Measurements from ENCODE around the gene TRMO. TPM values are rescaled to one million over a fixed set of nuclear protein-coding genes. Genes with fewer than 3 reads are reported as not detected.

TRMO gene
- total RNA-seq, 1 experiment from 2014 or later = 21.8 TPM

DNA sequence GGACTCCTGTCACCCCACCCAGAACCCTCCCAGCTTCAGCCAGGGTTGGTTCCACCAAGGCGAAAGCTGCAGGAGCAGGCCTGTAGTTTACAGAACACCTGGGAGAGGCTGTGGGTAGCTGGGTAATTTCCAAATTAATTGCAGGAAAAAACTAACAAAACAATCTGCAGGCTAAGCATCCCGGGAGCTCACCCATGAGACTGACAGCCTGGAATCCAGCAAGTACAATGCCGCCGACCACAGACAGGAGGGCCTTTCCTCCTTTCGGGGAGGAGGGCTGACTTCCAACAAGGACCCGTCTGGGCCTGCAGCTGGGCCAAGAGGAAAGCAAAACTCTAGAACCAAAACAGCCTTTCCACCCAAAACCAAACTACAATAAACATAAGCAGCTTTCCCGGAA, 59.0 kb downstream of the TRMO start:
- no peak for DNase-seq (ENCODE audit: extremely low read depth, low read depth)

DNA sequence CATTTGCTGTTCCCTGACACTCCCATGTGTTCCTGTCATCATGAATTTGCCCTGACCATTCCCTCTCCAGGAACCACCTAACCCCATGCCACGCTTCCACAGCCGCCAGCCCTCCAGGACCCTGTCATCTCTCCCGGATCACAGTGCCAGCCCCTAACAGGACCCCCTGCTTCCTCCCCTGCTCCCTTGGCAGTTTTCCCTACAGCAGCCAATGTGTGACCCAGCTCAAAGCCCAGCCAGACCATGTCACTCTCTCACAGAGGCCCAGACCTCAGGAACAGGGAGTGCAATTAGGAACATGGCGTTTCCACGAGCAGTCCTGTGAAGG, 61.2 kb downstream of the TRMO start:
- no peak for DNase-seq (ENCODE audit: extremely low read depth, low read depth)

DNA sequence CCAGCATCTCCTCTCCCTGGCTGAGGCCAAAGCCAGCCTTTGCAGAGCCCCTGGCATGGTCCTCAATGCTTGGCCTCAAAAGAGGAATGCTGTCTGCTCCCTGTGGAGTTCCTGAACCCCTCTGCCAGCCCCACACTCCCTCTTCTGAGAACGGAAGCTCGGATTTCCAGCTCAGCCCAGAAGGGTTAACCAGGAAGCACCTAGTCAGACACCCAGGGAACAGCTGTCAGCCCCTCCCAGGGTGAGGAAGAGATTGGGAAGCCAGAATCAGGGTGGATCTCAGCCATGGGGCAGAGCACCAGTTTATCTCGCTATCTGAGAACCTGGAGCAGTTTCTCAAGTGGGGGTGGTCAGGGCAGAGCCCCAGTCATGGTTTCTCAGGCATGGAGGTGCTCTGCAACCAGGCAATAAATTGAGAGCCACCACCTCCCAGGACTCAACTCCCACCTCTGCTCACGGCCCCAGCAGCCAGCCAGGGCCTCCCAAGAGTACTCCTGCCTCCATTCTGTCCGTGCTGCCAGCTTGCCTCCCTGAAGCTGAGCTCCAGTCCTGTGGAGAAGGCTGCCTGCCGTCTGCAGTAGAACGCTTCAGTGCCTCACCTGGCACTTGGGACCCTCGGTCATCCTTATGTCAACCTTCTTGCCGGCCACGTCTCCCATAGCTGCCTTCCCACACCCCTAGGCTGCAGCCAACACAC, 61.7 kb downstream of the TRMO start:
- DNase-seq (ENCODE audit: extremely low read depth, low read depth) = no peak

DNA sequence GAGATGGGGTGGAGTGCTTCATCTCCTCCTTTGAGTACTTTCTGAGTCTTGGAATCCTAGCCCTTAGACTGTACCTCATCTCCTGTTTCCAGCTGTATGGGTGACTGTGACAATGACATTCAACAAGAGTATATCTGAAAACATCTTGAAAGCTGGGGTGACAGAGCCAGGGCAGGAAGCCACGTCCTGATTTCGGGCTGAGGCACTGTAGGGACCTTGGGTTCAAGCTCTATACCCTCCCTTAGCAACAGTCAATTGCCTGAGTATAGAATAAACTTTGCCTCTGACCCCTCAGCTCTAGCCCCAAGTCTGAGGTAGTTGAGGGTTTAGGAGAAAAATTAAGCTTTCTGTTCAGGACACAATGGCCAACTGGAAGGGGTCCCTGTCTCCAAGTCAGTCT, 63.0 kb downstream of the TRMO start:
- no peak for DNase-seq (ENCODE audit: extremely low read depth, low read depth)

DNA sequence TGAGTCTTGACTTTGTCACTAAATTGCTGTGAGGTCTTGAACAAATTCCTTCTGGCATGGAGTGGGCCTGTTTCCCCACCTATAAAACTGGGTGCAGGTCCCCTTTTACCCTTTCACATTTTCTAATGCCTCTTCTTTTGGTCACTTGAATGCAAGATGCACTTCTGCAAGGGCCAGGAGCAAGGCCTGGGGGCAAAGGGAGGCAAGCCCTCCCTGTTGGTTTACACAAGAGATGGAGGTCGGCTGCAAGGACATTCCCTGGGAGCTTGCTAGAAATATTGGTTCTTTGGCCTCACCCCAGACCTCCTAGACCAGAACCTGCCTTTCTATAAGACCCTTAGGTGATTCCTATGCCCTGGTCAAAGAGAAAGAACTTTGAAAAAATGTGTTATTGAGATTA, 63.5 kb downstream of the TRMO start:
- no peak for DNase-seq (ENCODE audit: extremely low read depth, low read depth)

DNA sequence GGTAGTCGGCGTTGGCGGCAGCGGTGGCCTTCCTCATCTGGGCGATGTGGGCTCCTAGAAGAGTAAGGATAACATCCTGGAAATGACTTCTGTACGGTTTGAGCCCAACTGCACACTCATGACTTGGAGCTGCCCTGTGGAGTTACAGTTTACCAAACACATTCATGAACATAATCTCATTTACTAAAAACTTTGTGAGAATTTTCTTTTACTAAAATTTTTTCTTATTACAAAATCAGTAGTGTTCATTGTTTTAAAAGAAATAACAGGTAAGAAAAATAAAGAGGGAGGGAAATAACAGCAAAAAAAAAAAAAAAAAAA, 63.9 kb downstream of the TRMO start:
- DNase-seq (ENCODE audit: extremely low read depth, low read depth) = no peak

DNA sequence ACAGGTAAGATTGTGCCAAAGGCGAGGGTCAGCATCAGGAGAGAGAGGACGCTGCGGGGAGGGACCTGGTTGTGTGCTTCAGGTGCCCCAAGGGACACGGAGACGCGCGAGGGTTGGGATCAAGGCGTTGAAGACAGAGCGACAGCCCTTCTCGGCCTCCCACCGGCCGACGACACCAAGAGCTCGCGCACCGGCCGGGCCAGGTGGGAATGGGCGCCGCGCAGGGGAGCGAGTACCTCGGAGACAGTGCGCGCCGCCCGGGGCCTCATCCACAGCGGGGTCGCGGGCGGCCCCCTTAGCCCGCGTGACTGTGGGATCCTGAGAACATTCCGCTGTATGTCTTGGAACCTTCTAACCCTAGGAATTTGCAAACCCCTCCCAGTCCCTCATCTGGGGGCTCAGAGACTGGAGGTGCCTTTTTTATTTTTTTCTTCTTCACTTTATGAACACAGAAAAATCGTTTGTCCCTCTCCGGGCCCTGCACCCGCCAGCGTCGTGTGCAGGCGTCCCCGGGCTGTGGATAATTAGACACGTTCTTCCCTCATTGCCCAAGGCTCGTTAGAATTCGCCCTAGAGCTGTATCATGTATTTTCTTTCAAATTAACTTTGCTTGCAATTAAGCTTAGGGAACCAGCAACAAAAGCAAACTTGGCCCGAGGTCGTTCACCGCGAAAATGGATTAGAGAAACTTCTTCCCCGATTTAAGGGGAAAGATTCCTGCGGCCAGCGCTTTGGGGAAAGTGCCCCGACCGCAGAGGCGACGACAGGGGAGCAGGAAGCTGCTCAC, 64.5 kb downstream of the TRMO start:
- no peak for DNase-seq (ENCODE audit: extremely low read depth, low read depth)

DNA sequence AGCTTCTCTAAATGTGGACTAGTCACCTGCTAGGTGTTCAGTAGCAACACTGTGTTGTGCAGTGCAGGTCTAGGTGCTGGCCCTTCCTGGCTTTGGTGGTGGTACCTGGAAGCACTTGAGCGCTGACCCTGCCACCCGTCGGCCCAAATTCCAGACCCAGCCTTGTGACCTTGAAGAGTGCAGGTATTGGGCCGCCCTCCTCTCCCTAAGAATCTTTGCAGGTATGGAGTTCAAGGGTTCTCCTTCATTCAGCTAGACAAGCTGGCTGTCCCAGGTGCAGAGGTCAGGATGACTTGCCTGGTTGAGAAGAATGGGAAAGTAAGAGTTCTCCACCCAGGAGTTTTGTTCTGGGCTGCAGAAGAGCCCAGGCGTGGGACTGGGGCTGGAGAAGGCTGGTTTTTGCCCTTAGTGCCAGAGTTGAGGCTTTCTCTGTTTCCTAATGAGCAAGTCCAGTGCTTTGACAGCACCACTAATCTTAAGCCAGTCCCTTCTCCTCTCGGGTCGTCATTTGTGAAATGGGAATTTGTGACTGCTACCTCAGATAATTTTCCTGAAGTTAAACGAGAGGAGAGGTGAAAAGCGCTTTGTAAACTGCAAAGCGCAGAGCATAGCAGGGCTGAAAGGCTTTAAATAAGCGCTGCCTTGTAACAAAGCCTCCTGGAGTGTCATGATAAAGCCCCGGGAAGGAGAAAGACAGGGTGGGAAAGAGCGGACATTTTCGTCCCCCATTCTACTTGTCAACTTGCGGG, 65.3 kb downstream of the TRMO start:
- no peak for DNase-seq (ENCODE audit: extremely low read depth, low read depth)

DNA sequence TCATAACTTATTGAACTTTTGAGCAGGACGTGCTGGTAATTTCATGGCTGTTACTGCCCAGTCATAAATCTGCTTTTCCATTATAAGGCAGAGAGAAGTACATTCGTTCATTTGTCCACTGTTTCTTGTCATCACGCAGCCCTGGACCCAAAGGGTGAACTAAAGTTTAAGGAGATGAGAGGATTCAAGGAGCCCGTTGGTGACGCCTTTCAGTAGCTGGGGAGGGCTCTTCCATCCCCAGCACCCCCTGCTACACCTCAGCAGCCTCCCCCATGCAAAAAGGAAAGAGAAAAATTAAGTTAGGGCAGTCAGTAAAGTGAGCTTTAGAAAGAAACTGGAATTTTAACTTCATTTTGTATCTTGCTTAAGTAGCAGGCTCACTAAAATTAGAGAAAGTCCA, 66.4 kb downstream of the TRMO start:
- DNase-seq (ENCODE audit: extremely low read depth, low read depth) = no peak

DNA sequence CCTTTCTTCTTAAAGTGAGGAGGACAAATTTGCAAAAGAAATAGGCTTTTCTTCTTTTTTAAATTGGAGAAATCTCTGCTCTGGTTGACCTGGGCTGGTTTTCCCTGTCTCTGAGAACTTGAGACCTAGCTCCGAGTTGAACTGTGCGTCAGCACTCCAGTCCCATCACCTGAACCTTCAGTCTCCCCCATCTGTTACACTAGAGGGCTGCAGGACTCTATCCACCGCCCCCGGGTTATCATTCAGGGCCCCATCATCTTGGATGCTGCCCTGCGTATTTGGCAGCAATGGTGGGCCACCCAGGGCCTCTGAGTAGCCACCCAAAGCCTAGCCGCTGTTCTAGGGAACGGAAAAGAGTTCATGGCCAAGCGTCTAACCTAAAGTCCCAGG, 66.8 kb downstream of the TRMO start:
- no peak for DNase-seq (ENCODE audit: extremely low read depth, low read depth)

DNA sequence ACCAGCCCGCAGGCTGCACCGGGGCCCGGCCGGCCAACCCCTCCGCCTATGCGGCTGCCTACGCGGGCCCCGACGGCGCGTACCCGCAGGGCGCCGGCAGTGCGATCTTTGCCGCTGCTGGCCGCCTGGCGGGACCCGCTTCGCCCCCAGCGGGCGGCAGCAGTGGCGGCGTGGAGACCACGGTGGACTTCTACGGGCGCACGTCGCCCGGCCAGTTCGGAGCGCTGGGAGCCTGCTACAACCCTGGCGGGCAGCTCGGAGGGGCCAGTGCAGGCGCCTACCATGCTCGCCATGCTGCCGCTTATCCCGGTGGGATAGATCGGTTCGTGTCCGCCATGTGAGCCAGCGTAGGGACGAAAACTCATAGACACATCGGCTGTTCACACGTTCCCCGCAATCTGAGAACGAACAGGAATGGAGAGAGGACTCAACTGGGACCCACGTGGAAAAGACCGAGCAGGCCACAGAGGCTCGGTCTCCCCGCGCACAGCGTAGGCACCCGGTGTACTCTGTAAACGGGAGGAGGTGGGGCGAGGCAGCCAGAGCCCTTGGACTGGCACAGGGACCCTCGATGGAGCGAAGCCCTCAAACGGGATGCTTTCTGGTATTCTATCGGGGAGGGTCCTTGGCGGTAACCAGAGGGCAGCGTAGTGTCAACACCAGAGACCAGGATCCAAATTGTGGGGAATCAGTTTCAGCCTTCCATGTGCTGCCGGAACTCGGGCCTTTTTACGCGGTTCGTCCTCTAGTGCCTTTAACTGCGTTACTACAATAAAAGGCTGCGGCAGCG, 67.4 kb downstream of the TRMO start:
- DNase-seq (ENCODE audit: extremely low read depth, low read depth) = no peak

Small RNAs within 50 kb of the gene (small RNA-seq; reads per million reads assigned to genes)
- 0 reads per million in 2 experiments for gene RF00019

Other genes with a start within 250 kb of the TRMO start
- gene XPA, start 225.2 kb downstream of the TRMO start, total RNA-seq (2014; rRNA removed; shearing (Covaris generic)) = 10.4 and 12.4 TPM in 2 replicates
- gene FOXE1, start 69.3 kb downstream of the TRMO start, total RNA-seq (2014; rRNA removed; shearing (Covaris generic)) = 0.05 and 0.26 TPM in 2 replicates
- not detected in 2 replicates for gene HEMGN, start 15.7 kb upstream of the TRMO start, total RNA-seq (2014; rRNA removed; shearing (Covaris generic))
- gene ANP32B, start 60.8 kb upstream of the TRMO start, total RNA-seq (2014; rRNA removed; shearing (Covaris generic)) = 34.6 and 72.5 TPM in 2 replicates
- gene NANS, start 134.2 kb upstream of the TRMO start, total RNA-seq (2014; rRNA removed; shearing (Covaris generic)) = 75.5 and 80.8 TPM in 2 replicates
- 8.9 and 10.4 TPM in 2 replicates for gene TRIM14, start 196.7 kb upstream of the TRMO start, total RNA-seq (2014; rRNA removed; shearing (Covaris generic))

All from NCI-H460 (cell line).